Stomach (tissue), 9 donors: ENCODE results near the gene EPS8L1. TPM values are rescaled to one million over a fixed set of nuclear protein-coding genes. Genes with fewer than 3 reads are reported as not detected.

ENCODE experiments used
- DNase-seq, 2 donors: peaks; one replicate each; pipeline versions ENCODE4 v3.0.0 to v3.0.0-alpha.2; 2013 to 2019
- H3K27ac ChIP-seq, 5 donors: fragments of 200-600 bp in 4 of 5; sonication (generic) in 4 of 5; one replicate each; pipeline ENCODE4 v1.5.1; 2013 to 2019; ENCODE audit warnings: mild to moderate bottlenecking in 1 of 5, moderate library complexity in 1 of 5
- H3K27me3 ChIP-seq, 3 donors: fragments of 200-600 bp; sonication (generic); one replicate each; pipeline ENCODE4 v1.5.1; 2017 to 2019; ENCODE audit warnings: mixed run types in 1 of 3
- H3K36me3 ChIP-seq, 4 donors: fragments of 200-600 bp; sonication (generic); 1 replicate in 3 of 4; 2 replicates in 1 of 4; pipeline ENCODE4 v1.5.1; 2016 to 2019
- H3K4me1 ChIP-seq, 4 donors: fragments of 200-600 bp; sonication (generic); one replicate each; pipeline ENCODE4 v1.5.1; 2016 to 2019
- H3K4me3 ChIP-seq, 4 donors: fragments of 200-600 bp; sonication (generic) in 3 of 4; one replicate each; pipeline ENCODE4 v1.5.1; 2016 to 2019; ENCODE audit warnings: mild to moderate bottlenecking in 1 of 4
- H3K9me3 ChIP-seq, 4 donors: fragments of 200-600 bp; sonication (generic); one replicate each; pipeline ENCODE4 v1.5.1; 2016 to 2019
- CTCF ChIP-seq, 7 experiments: fragments of 450-650 bp in 4 of 7; fragments of 200-600 bp in 3 of 7; sonication (generic) in 3 of 7; IDR thresholded peaks; one replicate each; pipeline ENCODE4 v1.5.1; 2016 to 2019; ENCODE audit warnings: antibody characterized with exemption in 7 of 7, control low read depth in 2 of 7, mild to moderate bottlenecking in 1 of 7
- EP300 ChIP-seq: sonication (generic); formaldehyde crosslinking; IDR thresholded peaks from one replicate; pipeline ENCODE4 v1.6.1; 2017; ENCODE audit warnings: antibody characterized with exemption
- POLR2A ChIP-seq, 4 donors: fragments of 450-650 bp; IDR thresholded peaks; one replicate each; pipeline ENCODE4 v1.6.1; 2016; ENCODE audit warnings: antibody characterized with exemption in 4 of 4, control low read depth in 2 of 4, mild to moderate bottlenecking in 1 of 4, moderate library complexity in 1 of 4
- POLR2AphosphoS5 ChIP-seq, 3 donors: sonication (generic); formaldehyde crosslinking; IDR thresholded peaks; one replicate each; pipeline ENCODE4 v1.6.1; 2016; ENCODE audit warnings: antibody characterized with exemption in 3 of 3
- WGBS, 5 donors: extraction: QIAGEN DNeasy Blood & Tissue Kit in 3 of 5; methylation state at CpG; one replicate each; pipeline versions ENCODE4 v1.1.5 to v1.1.7; 2013 to 2018; 5-methylcytosine and 5-hydroxymethylcytosine counted together
- intact Hi-C: fragments of 100-400 bp; cut with DNase I; formaldehyde crosslinking; loops from one replicate; pipeline ENCODE4 v1.15.1; 2023; ENCODE audit warnings: low total_unique reads
- polyA plus RNA-seq, 3 donors: library from polyadenylated mRNA; stranded (reverse); fragments of 200-250 nt; gene quantifications; one replicate each; pipeline ENCODE4 v1.2.3, GENCODE V29; 2013
- total RNA-seq, 5 donors: library from RNA; depleted of rRNA; stranded (reverse); fragments of >200 nt; gene quantifications; one replicate each; pipeline versions ENCODE4 v1.1.0 to v1.2.3, GENCODE V29; 2014 to 2016
- donor health status: healthy with polysubstance abuse.
- donor health status: Bipolar disorder and iron deficiency.
- donor health status: healthy.

Gene EPS8L1
- total and polyA plus RNA-seq, 8 donors = 32.3 to 320 (median 101) TPM

- peak in 1 of 2 donors; percentile 48 for DNase-seq
- TF ChIP-seq EP300 (no peak), CTCF (IDR thresholded peaks at IDR 0.05) (no peak), POLR2AphosphoS5 (IDR thresholded peaks at IDR 0.05) (no peak), POLR2A (IDR thresholded peaks at IDR 0.05) (no peak)
- peaks cover 43 to 74% (median 61%) of the 10 kb centered on the region in 4 donors for H3K36me3 ChIP-seq
- H3K27ac ChIP-seq = no peak overlapping the region
- H3K4me1 ChIP-seq = peaks cover 16 to 29% (median 20%) of the 10 kb centered on the region in 4 donors
- intact Hi-C loops = no loop called here
- H3K4me3 ChIP-seq = no peak overlapping the region
- H3K9me3 ChIP-seq = no peaks in the 10 kb centered on the region
- WGBS, 5 donors = 80 to 89% (median 83%) methylated on average over 21 to 27 of the region's 27 CpGs
- H3K27me3 ChIP-seq = peaks cover 0 to 5% (median 4%) of the 10 kb centered on the region in 3 donors
Observed at GRCh38 chr19:55091955-55092354, 16.3 kb downstream of the EPS8L1 start.

- H3K4me3 ChIP-seq = no peak overlapping the region
- 88 to 94% (median 88%) methylated on average over 31 to 49 of the region's 49 CpGs for WGBS, 5 donors
- peaks cover 9 to 22% (median 13%) of the 10 kb centered on the region in 4 donors for H3K4me1 ChIP-seq
- no peak for TF ChIP-seq CTCF (IDR thresholded peaks at IDR 0.05)
- TF ChIP-seq EP300 = no peak
- TF ChIP-seq POLR2AphosphoS5 (IDR thresholded peaks at IDR 0.05) = no peak
- no peak for TF ChIP-seq POLR2A (IDR thresholded peaks at IDR 0.05)
- peaks cover 43 to 71% (median 60%) of the 10 kb centered on the region in 4 donors for H3K36me3 ChIP-seq
- peak in 1 of 2 donors; percentile 50 for DNase-seq
- H3K27me3 ChIP-seq = no peaks in the 10 kb centered on the region
- intact Hi-C loops = no loop called here
- H3K27ac ChIP-seq = no peak overlapping the region
- no peaks in the 10 kb centered on the region for H3K9me3 ChIP-seq
Observed at GRCh38 chr19:55092423-55093318, 17.0 kb downstream of the EPS8L1 start.

- TF ChIP-seq EP300 (no peak), POLR2A (IDR thresholded peaks at IDR 0.05) (no peak), POLR2AphosphoS5 (IDR thresholded peaks at IDR 0.05) (no peak), CTCF (IDR thresholded peaks at IDR 0.05) (no peak)
- Histone ChIP-seq H3K4me3 (no peak overlapping the region), H3K9me3 (no peaks in the 10 kb centered on the region), H3K27me3 (no peaks in the 10 kb centered on the region), H3K4me1 (peaks cover 0 to 16% (median 0%) of the 10 kb centered on the region in 4 donors), H3K27ac (no peak overlapping the region), H3K36me3 (peaks cover 55 to 81% (median 74%) of the 10 kb centered on the region in 4 donors)
- DNase-seq = no peak
- intact Hi-C loops = no loop called here
- 86 to 90% (median 90%) methylated on average over 26 to 32 of the region's 32 CpGs for WGBS, 5 donors
Observed at GRCh38 chr19:55094456-55095259, 19.0 kb downstream of the EPS8L1 start.
